Cardiac muscle cell (in vitro differentiated cells and primary cell): ENCODE measurements around the gene SLX4. TPM values are rescaled to one million over a fixed set of nuclear protein-coding genes. Genes with fewer than 3 reads are reported as not detected.

Experiments used
- DNase-seq, 2 donors: peaks; one replicate each; pipeline versions ENCODE4 v3.0.0 to v3.0.0-alpha.2; 2010 to 2017; ENCODE audit warnings: low read depth in 1 of 2, low spot score in 1 of 2
- H3K27ac ChIP-seq: fragments of 200-600 bp; sonication (generic); 2 replicates; pipeline ENCODE4 v1.5.1; 2016
- H3K27me3 ChIP-seq: fragments of 200-600 bp; sonication (generic); 2 replicates; pipeline ENCODE4 v1.6.0; 2016; ENCODE audit warnings: control low read depth
- H3K36me3 ChIP-seq: fragments of 200-600 bp; sonication (generic); 2 replicates; pipeline ENCODE4 v1.5.1; 2016; ENCODE audit warnings: control low read depth
- H3K4me1 ChIP-seq: fragments of 200-600 bp; sonication (generic); 2 replicates; pipeline ENCODE4 v1.8.1; 2017; ENCODE audit warnings: low read depth, mild to moderate bottlenecking, mixed run types
- H3K4me3 ChIP-seq: fragments of 200-600 bp; sonication (generic); 2 replicates; pipeline ENCODE4 v1.5.1; 2016; ENCODE audit warnings: mild to moderate bottlenecking
- H3K9me3 ChIP-seq: fragments of 200-600 bp; sonication (generic); 2 replicates; pipeline ENCODE4 v1.5.1; 2017; ENCODE audit warnings: low read depth, mild to moderate bottlenecking, control low read depth
- CTCF ChIP-seq: IDR thresholded peaks from 2 replicates; pipeline ENCODE4 v1.5.1; 2012; ENCODE audit warnings: low read depth, mild to moderate bottlenecking, low read length
- polyA plus RNA-seq: library from polyadenylated mRNA; unstranded; fragments of >200 nt; fragmentation: Nextera tagmentation; extraction: Ambion mirVana; gene quantifications from 2 replicates; pipeline ENCODE4 v1.2.1, GENCODE V29; 2016
- total RNA-seq: library from RNA; depleted of rRNA; stranded (reverse); fragments of >200 nt; gene quantifications from 2 replicates; pipeline ENCODE4 v1.2.3, GENCODE V29; 2016

SLX4 gene
- total and polyA plus RNA-seq, 2 experiments from 2014 or later, result 3.6 to 7.2 TPM

- Histone ChIP-seq H3K4me3 (no peak overlapping the region), H3K27me3 (no peaks in the 10 kb centered on the region), H3K4me1 (no peaks in the 10 kb centered on the region), H3K36me3 (peaks cover 13% of the 10 kb centered on the region), H3K27ac (no peak overlapping the region), H3K9me3 (no peaks in the 10 kb centered on the region)
- DNase-seq, result no peak
- no peak for TF ChIP-seq CTCF
These were observed 73.2 kb downstream of the SLX4 start for GRCh38 chr16:3538222-3538621.

GRCh38 chr16:3536851-3537250, 74.6 kb downstream of the SLX4 start:
- no peak for DNase-seq

GRCh38 chr16:3536271-3536731, 75.1 kb downstream of the SLX4 start:
- H3K36me3 ChIP-seq, result peaks cover 19% of the 10 kb centered on the region
- TF ChIP-seq CTCF, result no peak
- no peaks in the 10 kb centered on the region for H3K9me3 ChIP-seq
- peak in 1 of 2 donors; percentile 33 for DNase-seq
- no peak overlapping the region for H3K4me3 ChIP-seq
- no peak overlapping the region for H3K27ac ChIP-seq
- no peaks in the 10 kb centered on the region for H3K4me1 ChIP-seq
- H3K27me3 ChIP-seq, result no peaks in the 10 kb centered on the region

More at GRCh38 chr16:3536851-3537250, 74.6 kb downstream of the SLX4 start:
- no peak overlapping the region for H3K27ac ChIP-seq
- no peaks in the 10 kb centered on the region for H3K9me3 ChIP-seq
- H3K4me3 ChIP-seq, result no peak overlapping the region
- peaks cover 19% of the 10 kb centered on the region for H3K36me3 ChIP-seq
- H3K4me1 ChIP-seq, result no peaks in the 10 kb centered on the region
- H3K27me3 ChIP-seq, result no peaks in the 10 kb centered on the region
- no peak for TF ChIP-seq CTCF

GRCh38 chr16:3534126-3534525, 77.3 kb downstream of the SLX4 start:
- H3K27ac ChIP-seq, result no peak overlapping the region
- no peaks in the 10 kb centered on the region for H3K9me3 ChIP-seq
- no peak for TF ChIP-seq CTCF
- H3K36me3 ChIP-seq, result peaks cover 28% of the 10 kb centered on the region
- H3K4me1 ChIP-seq, result no peaks in the 10 kb centered on the region
- DNase-seq, result no peak
- H3K4me3 ChIP-seq, result no peak overlapping the region
- no peaks in the 10 kb centered on the region for H3K27me3 ChIP-seq

GRCh38 chr16:3532741-3533140, 78.7 kb downstream of the SLX4 start:
- Histone ChIP-seq H3K36me3 (peaks cover 29% of the 10 kb centered on the region), H3K27me3 (no peaks in the 10 kb centered on the region), H3K27ac (no peak overlapping the region), H3K9me3 (no peaks in the 10 kb centered on the region), H3K4me3 (no peak overlapping the region), H3K4me1 (no peaks in the 10 kb centered on the region)
- no peak for TF ChIP-seq CTCF
- DNase-seq, result no peak

Other genes starting within 250 kb of the SLX4 start
- gene ZSCAN32, start 210.6 kb downstream of the SLX4 start, total RNA-seq, result 17.1 and 19.8 TPM in 2 replicates
- 12.3 and 13.7 TPM in 2 replicates for gene ZSCAN32, start 210.6 kb downstream of the SLX4 start, polyA plus RNA-seq
- 32.0 and 33.5 TPM in 2 replicates for gene ZNF174, start 210.4 kb downstream of the SLX4 start, total RNA-seq
- 31.4 and 33.1 TPM in 2 replicates for gene ZNF174, start 210.4 kb downstream of the SLX4 start, polyA plus RNA-seq
- 1.2 and 2.1 TPM in 2 replicates for gene ZNF597, start 168.1 kb downstream of the SLX4 start, total RNA-seq
- gene ZNF597, start 168.1 kb downstream of the SLX4 start, polyA plus RNA-seq, result 0.56 and 2.5 TPM in 2 replicates
- 43.9 and 50.7 TPM in 2 replicates for gene NAA60, start 167.9 kb downstream of the SLX4 start, total RNA-seq
- 77.0 and 83.0 TPM in 2 replicates for gene NAA60, start 167.9 kb downstream of the SLX4 start, polyA plus RNA-seq
- gene C16orf90, start 116.1 kb downstream of the SLX4 start, total RNA-seq, result not detected in 2 replicates
- gene C16orf90, start 116.1 kb downstream of the SLX4 start, polyA plus RNA-seq, result not detected in 2 replicates
- 23.3 and 29.0 TPM in 2 replicates for gene CLUAP1, start 110.6 kb downstream of the SLX4 start, total RNA-seq
- 50.5 and 52.0 TPM in 2 replicates for gene CLUAP1, start 110.6 kb downstream of the SLX4 start, polyA plus RNA-seq
- 0.09 and 0.11 TPM in 2 replicates for gene NLRC3, start 34.2 kb downstream of the SLX4 start, total RNA-seq
- 0.61 and 0.92 TPM in 2 replicates for gene NLRC3, start 34.2 kb downstream of the SLX4 start, polyA plus RNA-seq
- gene DNASE1, start 43.1 kb upstream of the SLX4 start, total RNA-seq, result 48.7 and 73.9 TPM in 2 replicates
- 28.1 and 38.1 TPM in 2 replicates for gene DNASE1, start 43.1 kb upstream of the SLX4 start, polyA plus RNA-seq
- 141 and 157 TPM in 2 replicates for gene TRAP1, start 105.9 kb upstream of the SLX4 start, total RNA-seq
- 164 and 178 TPM in 2 replicates for gene TRAP1, start 105.9 kb upstream of the SLX4 start, polyA plus RNA-seq